ENCODE results near the gene RRP1B.
"Not testable (repeated sequence)": the region's sequence is repeated elsewhere in the genome, so short reads cannot be mapped to it uniquely, and the experiment has no call there.

Gene RRP1B

GRCh38 chr21:43659136-43660000, at the start of gene RRP1B, which contains the start of gene HSF2BP:
Gene RRP1B (plus strand): TSS chr21:43659560. CDS start chr21:43659665, 105 bp downstream.
Gene HSF2BP (minus strand): TSS chr21:43659488. CDS start chr21:43658096, 1,392 bp downstream.
- peak; percentile 76 for DNase-seq

GRCh38 chr21:43611598-43612369, 47.6 kb upstream of the RRP1B start:
- DNase-seq, result no peak

- DNase-seq, result no peak
Measured at GRCh38 chr21:43613755-43614638, 45.4 kb upstream of the RRP1B start.

- DNase-seq, result no peak
Measured at GRCh38 chr21:43614839-43615238, 44.5 kb upstream of the RRP1B start.

DNA sequence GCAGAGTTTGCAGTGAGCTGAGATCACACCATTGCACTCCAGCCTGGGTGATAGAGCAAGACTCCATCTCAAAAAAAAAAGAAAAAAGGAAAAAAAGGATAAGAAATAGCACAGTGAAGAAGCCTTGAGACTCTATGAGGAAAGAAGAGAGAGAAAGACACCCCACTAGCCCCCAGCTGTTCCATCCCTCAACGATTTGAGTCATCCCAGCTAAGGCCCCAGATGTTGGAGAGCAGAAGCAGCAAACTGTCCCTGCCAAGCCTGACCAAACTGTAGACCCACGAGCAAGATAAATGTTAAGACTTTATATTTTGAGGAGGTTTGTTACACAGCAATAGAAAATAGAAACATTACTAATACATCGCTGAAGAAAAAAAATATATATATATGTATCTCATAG, 42.5 kb upstream of the RRP1B start:
- DNase-seq, result not testable (repeated sequence)

DNA sequence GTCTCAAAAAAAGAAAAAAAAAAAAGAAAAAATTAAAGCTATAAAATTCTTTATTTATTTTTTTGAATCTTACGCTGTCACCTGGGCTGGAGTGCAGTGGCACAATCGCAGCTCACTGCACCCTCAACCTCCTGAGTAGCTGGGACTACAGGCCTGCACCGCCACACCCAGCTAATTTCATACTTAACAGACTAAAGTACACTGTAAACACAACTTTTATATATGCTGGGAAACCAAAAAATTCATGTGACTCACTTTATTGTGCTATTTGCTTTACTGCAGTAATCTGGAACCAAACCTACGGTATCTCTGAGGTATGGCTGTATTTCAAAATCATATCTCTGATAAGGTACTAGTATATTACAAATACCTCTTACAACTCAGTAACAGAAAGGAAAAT, 40.4 kb upstream of the RRP1B start:
- DNase-seq, result no peak

DNA sequence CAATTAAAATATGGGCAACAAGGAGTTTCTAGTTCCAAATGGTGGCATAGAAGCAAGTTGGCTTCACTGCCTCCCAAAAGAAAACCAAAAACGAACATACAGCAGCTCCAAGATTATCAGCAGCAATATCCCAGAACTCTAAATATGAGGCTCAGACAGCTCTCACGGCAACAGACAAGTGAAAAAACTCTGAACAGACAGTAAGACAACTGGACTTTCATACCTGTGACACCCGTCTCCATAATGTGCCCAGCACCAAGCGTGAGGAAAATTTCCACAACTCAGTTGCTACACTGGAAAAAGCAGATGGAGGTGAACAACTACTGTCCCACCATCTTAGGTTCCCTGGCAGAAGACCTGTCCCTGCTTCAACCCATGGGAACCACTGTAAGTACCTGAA, 40.0 kb upstream of the RRP1B start:
- DNase-seq, result no peak

GRCh38 chr21:43619856-43620255, 39.5 kb upstream of the RRP1B start:
- peak; percentile 22 for DNase-seq

- DNase-seq, result no peak
Measured at GRCh38 chr21:43622796-43623195, 36.6 kb upstream of the RRP1B start.

- DNase-seq, result no peak
Measured at GRCh38 chr21:43623588-43623987, 35.8 kb upstream of the RRP1B start.

DNA sequence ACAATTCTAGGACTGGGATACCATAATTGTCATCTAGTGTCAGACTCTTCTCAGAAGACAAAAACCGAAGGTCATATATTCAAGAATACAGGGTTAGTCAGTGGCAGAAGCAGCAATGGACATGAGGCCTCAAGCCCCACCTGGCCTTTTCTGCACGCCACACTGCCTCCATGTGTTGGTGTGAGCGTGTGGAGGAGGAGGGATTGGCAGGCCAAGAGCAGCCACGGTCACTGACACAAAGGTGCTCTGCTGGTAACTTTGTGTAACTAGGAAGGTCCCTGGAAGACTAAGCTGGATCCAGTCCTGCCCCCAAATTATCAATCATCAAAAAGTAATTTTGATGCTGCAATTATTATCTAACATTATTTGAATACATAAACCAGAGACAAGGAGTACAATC, 35.0 kb upstream of the RRP1B start:
- DNase-seq, result no peak

- DNase-seq, result peak; percentile 49
Measured at GRCh38 chr21:43626390-43626789, 33.0 kb upstream of the RRP1B start.

- no peak for DNase-seq
Measured at GRCh38 chr21:43627527-43627926, 31.8 kb upstream of the RRP1B start.

- no peak for DNase-seq
Measured at GRCh38 chr21:43631411-43632107, 27.8 kb upstream of the RRP1B start.

DNA sequence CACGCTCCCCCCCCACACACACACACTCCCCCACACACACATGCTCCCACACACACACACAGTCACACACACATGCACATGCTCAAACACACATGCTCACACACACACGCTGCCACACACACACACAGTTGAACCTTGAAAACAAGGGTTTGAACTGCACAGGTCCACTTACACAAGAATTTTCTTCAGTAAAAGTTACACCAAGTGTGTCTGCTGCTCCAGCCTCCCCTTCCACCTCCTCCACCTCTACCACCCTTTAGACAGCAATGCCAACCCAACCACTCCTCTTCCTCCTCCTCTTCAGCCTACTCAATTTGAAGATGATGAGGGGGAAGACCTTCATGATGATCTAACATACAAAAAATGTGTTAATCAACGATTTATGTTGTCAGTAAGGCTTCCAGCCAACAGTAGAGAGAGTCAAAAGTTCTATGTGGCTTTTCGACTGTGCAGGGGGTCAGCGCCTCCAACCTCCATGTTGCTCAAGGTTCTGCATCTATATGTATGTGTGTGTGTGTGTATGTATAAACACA, 26.9 kb upstream of the RRP1B start:
- peak; percentile 30 for DNase-seq

- DNase-seq, result no peak
Measured at GRCh38 chr21:43634618-43635017, 24.7 kb upstream of the RRP1B start.

- DNase-seq, result no peak
Measured at GRCh38 chr21:43635436-43635835, 23.9 kb upstream of the RRP1B start.

- DNase-seq, result no peak
Measured at GRCh38 chr21:43637530-43638158, 21.7 kb upstream of the RRP1B start.

- peak; percentile 84 for DNase-seq
Measured at GRCh38 chr21:43639470-43640353, 19.6 kb upstream of the RRP1B start.

- DNase-seq, result no peak
Measured at GRCh38 chr21:43640400-43640799, 19.0 kb upstream of the RRP1B start.
